Activated naive CD4-positive, alpha-beta T cell treated with anti-CD3 and anti-CD28 coated beads, Interleukin-2, amount 50 U/mL, for 16 hours (primary cell): Measurements from ENCODE around the gene EPHB2.

Experiments used
- DNase-seq: peaks from one replicate; pipeline ENCODE4 v3.0.0-alpha.2; 2020

The EPHB2 gene

DNA sequence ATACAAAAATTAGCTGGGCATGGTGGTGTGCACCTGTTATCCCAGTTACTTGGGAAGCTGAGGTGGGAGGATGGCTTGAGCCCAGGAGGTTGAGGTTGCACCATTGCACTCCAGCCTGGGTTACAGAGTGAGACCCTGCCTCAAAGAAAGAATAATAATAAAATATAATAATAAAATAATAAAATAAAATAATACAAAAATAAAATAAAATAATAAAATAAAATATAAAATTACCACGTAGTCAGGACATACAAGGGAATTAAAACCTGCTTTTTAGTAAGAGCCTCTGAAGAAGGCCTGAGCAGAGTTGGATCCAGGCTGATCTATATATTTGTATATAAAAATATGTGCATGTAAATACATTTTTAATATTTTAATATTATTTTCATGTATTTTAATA lies 41.7 kb downstream of the EPHB2 start:
- DNase-seq, result no peak

DNA sequence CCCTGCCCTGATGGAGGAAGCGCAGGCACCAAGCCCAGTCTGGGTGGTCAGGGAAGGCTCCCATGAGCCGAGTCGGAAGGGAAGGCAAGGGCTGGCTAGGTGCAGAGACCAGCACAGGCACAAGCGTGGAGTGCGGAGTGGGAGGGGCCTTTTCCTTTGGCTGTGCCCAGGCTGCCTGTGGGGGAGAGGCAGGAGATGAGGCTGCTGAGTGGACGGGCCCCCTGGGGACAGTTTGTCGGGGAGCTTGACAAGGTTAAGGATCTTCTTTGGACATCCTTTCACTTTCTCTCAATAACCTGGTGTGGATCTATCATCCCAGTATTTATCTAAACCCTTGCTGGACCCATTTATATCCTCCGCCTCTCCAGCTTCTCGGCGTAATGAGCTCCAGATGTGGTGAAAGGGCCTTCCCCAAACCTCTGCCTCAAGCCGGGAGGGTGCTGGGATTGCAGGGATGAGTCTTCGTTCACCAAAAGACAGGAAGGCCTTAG lies 42.9 kb downstream of the EPHB2 start:
- no peak for DNase-seq

DNA sequence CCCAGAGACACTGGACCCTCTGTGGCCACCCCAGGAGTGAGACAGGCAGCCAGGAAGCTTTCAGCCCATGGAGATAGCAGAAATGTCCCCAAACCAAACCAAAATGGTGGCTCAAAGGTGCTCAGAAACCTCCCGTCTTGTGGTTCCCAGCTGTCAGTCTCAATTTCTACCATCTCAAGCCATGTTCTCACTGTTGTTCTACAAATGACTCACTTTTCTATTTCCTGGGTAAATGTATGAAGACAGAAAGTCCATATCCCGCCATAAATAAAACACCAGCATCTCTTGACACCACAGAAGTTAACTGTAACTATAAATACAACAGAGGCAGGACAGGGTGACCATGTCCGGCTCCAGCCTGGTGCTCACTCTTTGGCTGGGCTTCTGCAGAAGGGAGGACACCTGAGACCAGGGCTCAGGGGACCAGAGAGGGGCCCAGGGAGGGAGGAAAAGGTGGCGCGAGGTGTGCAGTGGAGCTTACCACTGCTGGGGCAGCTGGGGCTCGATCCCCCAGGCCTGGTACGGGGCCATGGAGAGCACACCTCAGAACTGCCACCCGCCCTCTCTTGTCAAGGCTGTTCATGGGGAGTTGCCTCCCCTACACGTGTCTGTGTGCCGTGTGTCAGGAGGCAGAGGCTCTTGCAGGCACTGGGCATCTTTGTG lies 43.6 kb downstream of the EPHB2 start:
- DNase-seq, result no peak

DNA sequence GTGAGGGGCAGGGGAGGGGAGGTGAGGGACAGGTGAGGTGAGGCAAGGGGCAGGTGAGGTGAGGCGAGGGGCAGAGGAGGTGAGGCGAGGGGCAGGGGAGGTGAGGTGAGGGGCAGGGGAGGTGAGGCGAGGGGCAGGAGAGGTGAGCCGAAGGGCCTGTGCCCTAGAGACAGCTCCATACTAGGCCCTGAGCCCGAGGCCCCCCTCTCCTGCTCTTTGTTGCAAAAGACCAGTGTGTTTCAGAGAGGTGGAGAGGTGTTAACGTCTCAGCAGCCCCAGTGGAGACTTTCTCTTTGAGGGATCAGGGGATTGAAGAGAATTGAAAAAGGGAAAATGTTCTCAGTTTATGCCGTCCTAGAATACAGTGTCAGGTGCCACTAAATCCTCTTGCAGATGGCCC lies 44.2 kb downstream of the EPHB2 start:
- no peak for DNase-seq

- no peak for DNase-seq
These were observed 45.0 kb downstream of the EPHB2 start for GRCh38 chr1:22755641-22756040.

- DNase-seq, result no peak
These were observed 45.6 kb downstream of the EPHB2 start for GRCh38 chr1:22756125-22756735.

DNA sequence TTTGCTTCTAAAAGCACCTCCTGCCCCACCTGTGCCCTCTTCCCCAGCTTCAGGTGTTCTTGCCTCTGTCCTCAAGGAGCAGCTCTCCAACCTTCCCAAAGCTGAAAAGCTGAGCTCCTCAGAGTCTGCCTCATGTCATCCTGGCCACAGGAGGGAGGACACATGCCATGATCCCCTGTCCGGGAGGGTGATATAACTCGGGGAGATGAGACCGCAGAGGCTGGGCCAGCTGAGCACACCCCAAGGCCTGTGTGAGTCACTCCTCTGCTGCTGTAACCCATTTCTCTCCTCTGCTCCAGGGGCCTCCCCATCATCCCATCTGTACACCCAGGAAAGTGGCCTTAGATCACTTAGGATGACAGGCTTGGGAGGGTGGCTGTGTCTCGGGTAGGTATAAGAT lies 49.8 kb downstream of the EPHB2 start:
- no peak for DNase-seq

DNA sequence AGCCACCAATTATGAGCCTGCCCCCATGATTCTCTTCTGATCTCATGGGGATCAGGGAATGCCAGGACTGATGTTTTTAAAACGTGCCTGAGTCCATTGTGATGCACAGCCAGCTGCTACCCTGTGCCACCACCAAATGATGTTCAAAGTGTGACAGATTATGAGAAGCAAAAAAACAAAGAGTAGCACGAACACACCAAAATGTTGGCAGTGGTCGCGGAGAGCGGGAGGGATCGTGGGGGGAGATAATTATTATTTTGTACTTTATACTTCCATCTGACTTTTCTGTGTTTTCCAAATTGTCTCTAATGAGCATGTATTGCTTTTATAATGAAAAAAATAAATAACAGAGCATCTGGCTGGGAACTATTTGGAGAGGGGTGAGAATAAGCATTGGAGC lies 50.5 kb downstream of the EPHB2 start:
- no peak for DNase-seq

DNA sequence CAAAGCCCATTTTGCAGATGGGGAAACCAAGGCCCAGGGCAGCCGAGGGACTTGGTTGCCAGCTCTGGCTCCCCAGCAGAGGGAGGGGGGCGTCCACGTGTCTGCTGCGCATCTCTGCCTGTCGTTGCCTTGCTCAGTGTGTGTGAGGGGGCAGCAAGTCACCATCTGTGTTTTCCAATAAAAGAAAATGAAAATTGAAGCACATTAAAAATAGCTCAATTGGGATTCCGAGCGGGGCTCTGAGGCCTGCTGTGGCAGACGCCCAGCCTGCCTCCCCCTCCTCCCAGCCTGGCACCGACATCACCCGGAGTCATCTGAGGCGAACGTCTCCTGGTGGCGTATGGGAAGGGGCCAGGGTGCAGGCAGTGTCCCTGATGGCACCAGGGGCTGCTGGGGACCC lies 51.2 kb downstream of the EPHB2 start:
- DNase-seq, result no peak

- DNase-seq, result no peak
These were observed 53.0 kb downstream of the EPHB2 start for GRCh38 chr1:22763487-22764200.

DNA sequence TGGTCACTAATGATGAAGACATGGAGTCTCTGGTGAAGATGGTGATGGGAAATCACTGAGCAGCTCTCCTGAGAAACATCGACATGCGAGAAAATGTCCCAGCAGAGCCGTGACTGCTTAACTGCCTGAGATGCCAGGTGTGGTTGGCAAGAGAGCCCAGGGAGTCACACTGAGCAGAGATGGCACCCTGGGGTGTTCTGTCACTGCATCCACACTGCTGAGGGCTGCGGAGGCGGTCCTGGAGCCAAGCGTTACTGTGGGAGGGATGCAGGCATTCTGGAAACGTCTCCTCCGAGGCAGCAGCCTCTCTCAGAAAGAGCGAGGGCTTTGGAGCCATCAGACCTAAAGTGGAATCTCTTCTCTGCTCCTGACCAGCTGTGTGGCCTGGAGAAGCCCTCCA lies 57.2 kb downstream of the EPHB2 start:
- DNase-seq, result no peak

- no peak for DNase-seq
These were observed 59.3 kb downstream of the EPHB2 start for GRCh38 chr1:22769932-22770331.

- DNase-seq, result no peak
These were observed 61.4 kb downstream of the EPHB2 start for GRCh38 chr1:22772014-22772413.

- DNase-seq, result no peak
These were observed 63.6 kb downstream of the EPHB2 start for GRCh38 chr1:22773981-22774832.

- no peak for DNase-seq
These were observed 64.2 kb downstream of the EPHB2 start for GRCh38 chr1:22774833-22775182.

DNA sequence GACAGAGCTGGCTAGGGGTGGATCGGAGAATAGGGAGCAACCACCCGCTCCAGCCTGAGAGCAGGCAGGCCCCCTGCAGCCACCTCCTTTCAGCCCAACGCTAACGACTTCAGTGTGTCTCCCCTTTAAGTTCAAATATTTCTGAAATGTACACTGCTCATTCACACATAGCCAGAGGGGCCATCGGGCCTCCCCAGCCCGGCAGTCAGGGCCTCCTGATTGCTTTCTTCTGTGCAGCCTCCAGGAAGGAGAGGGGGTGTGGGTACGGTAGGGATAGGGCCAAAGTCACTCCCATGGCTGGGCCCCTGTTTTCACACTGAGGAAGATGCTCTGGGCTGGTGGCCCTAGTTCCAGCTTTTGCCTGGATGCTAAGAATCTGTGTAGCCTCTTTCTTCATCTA lies 64.8 kb downstream of the EPHB2 start:
- no peak for DNase-seq

GRCh38 chr1:22776035-22776613 lies 65.5 kb downstream of the EPHB2 start:
- DNase-seq, result no peak

DNA sequence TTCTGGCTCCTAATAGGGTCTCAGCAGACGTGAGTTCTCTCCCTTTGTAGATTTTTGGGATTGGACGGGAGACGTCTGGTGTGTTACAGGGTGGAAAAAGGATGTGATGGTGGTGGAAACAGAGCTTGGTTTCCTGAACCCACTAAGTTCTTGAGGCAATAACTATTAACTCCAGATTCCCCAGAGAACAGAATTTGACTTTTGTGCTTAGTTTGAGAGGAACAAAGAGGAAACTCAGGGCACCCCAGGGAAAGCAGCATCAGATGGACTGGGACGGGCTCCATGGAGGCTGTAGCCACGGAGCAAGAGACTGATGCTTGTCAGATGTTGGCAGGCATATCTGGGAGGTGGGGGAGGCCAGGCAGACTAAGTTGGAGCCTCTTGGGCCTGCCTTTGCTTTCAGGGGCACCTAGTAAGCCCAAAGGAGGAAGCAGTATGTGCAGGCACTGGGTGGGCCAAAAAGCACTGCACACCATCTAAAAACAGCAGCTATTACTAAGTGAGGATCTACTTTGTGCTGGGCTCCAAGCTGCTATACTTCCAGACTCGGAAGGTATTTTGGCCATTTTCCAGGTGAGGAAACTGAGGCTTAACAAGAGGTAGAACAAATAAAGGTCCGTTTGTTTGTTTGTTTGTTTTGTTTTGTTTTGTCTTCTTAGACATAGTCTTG lies 66.9 kb downstream of the EPHB2 start:
- DNase-seq, result no peak

GRCh38 chr1:22778408-22778807 lies 67.8 kb downstream of the EPHB2 start:
- no peak for DNase-seq

- no peak for DNase-seq
These were observed 68.4 kb downstream of the EPHB2 start for GRCh38 chr1:22778862-22779520.

DNA sequence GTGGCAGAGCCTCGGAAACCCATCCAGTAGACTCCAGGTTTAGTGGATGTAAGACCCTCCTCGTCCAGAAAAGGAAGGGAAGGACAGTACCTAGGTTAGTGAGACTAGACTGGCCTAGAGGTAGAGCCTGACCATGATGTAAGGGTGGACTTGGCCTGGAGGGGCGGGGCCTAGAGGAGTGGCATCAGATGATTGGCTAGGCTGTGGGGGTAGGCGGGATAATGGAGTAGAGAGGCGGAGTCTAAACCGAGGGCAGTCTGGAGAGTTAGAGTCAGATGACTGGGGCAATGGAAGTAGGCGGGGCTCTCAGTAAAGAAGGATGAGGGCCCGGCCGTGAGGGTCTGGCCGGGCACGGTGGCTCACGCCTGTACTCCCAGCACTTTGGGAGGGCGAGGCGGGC lies 70.1 kb downstream of the EPHB2 start:
- DNase-seq, result no peak

- no peak for DNase-seq
These were observed 70.8 kb downstream of the EPHB2 start for GRCh38 chr1:22781483-22781882.
